K562 (cell line): ENCODE data around the gene RSU1. TPM values are rescaled to one million over a fixed set of nuclear protein-coding genes. Genes with fewer than 3 reads are reported as not detected.

Experiments
- ATAC-seq: fragments of 200-7000 bp; cut with Tn5 transposase; 3 replicates; pipeline ENCODE4 v1.9.1; 2020; ENCODE audit warnings: moderate library complexity
- BruUV-seq: library from RNA; stranded (reverse); fragments of 400-500 nt; replicated peaks from 2 replicates; lab custom pipeline; 2021; lab: Mats Ljungman, UMichigan
- CTCF ChIA-PET: fragments of 300-600 bp; formaldehyde crosslinking; extraction: SDS; loops from one replicate; lab custom pipeline; 2021; ENCODE audit warnings: low intra/inter-chr PET ratio; lab: Yijun Ruan, JAX
- POLR2A ChIA-PET: fragments of 300-600, 350-650 bp; sonication (Branson Sonifier 250); formaldehyde crosslinking; extraction: SDS; loops from one replicate; lab custom pipeline; 2021; ENCODE audit warnings: antibody characterized with exemption, inconsistent platforms; lab: Yijun Ruan, JAX
- DNase-seq, 4 experiments: peaks; one replicate each; pipeline versions ENCODE4 v3.0.0 to v3.0.0-alpha.2; 2011 to 2018; ENCODE audit warnings: low spot score in 3 of 4, mixed read lengths in 3 of 4; ENCODE audit errors: extremely low read depth in 1 of 4
- FAIRE-seq: peaks from 2 replicates; lab custom pipeline; 2011; peaks lifted over from hg19 to GRCh38; lab: Jason Lieb, UNC
- H2AFZ ChIP-seq: 2 replicates; pipeline ENCODE4 v1.6.0; 2011; ENCODE audit warnings: low read depth, low read length, control low read depth, inconsistent platforms
- H3K27ac ChIP-seq: fragments of 200-600 bp; 3 replicates; pipeline ENCODE4 v1.8.0; 2011; ENCODE audit warnings: low read depth, mild to moderate bottlenecking, control low read depth, inconsistent platforms, low read length, moderate library complexity, mixed read lengths; ENCODE audit errors: extremely low read depth
- H3K27me3 ChIP-seq, 2 experiments: fragments of 300-600 bp in 1 of 2; 2 replicates in 1 of 2; 3 replicates in 1 of 2; pipeline versions ENCODE4 v1.6.0 to v1.8.0; 2011; ENCODE audit warnings: inconsistent platforms in 2 of 2, low read length in 2 of 2, mild to moderate bottlenecking in 1 of 2, mixed read lengths in 1 of 2, moderate library complexity in 1 of 2; ENCODE audit not compliant: control insufficient read depth in 2 of 2, insufficient read depth in 2 of 2
- H3K36me3 ChIP-seq: fragments of 300-600 bp; 3 replicates; pipeline ENCODE4 v1.8.0; 2011; ENCODE audit warnings: mild to moderate bottlenecking, low read length, inconsistent platforms; ENCODE audit not compliant: control insufficient read depth, insufficient read depth
- H3K4me1 ChIP-seq, 2 experiments: fragments of 200-600 bp in 1 of 2; replicated peaks in 1 of 2; 2 replicates in 1 of 2; 3 replicates in 1 of 2; pipeline versions ENCODE4 v1.5.1 to v1.8.0; 2011; ENCODE audit warnings: inconsistent platforms in 2 of 2, low read length in 2 of 2, mild to moderate bottlenecking in 1 of 2, mixed read lengths in 1 of 2, moderate library complexity in 1 of 2; ENCODE audit not compliant: control insufficient read depth in 2 of 2, insufficient read depth in 2 of 2
- H3K4me2 ChIP-seq: 2 replicates; pipeline ENCODE4 v1.6.1; 2011; ENCODE audit warnings: low read length, control low read depth, inconsistent platforms, mixed read lengths; ENCODE audit not compliant: insufficient read depth
- H3K4me3 ChIP-seq: fragments of 200-600 bp; sonication (generic), shearing (Covaris generic); 2 replicates; pipeline ENCODE4 v1.5.1; 2016; ENCODE audit warnings: control low read depth, inconsistent platforms
- H3K79me2 ChIP-seq: fragments of 200-600 bp; 3 replicates; pipeline ENCODE4 v1.8.0; 2011; ENCODE audit warnings: low read length, inconsistent platforms; ENCODE audit not compliant: control insufficient read depth, insufficient read depth
- H3K9ac ChIP-seq, 2 experiments: 2 replicates each; pipeline versions ENCODE4 v1.6.0 to v1.6.1; 2011; ENCODE audit warnings: low read depth in 2 of 2, low read length in 2 of 2, control low read depth in 1 of 2, inconsistent platforms in 1 of 2, mild to moderate bottlenecking in 1 of 2, mixed read lengths in 1 of 2; ENCODE audit not compliant: insufficient read depth in 1 of 2
- H3K9me1 ChIP-seq: one replicate; pipeline ENCODE4 v1.6.0; 2011; ENCODE audit warnings: inconsistent platforms, mild to moderate bottlenecking, low read length, moderate library complexity; ENCODE audit not compliant: control insufficient read depth, insufficient read depth
- H3K9me3 ChIP-seq: replicated peaks from 2 replicates; pipeline ENCODE4 v1.5.1; 2011; ENCODE audit warnings: low read depth, low read length, inconsistent platforms; ENCODE audit not compliant: control insufficient read depth, insufficient read depth
- H4K20me1 ChIP-seq: replicated peaks from 2 replicates; pipeline ENCODE4 v1.6.1; 2011; ENCODE audit warnings: low read length, inconsistent platforms, mixed read lengths; ENCODE audit not compliant: control insufficient read depth, insufficient read depth
- C11orf30 ChIP-seq: fragments of 450-650 bp; IDR thresholded peaks from 2 replicates; pipeline ENCODE4 v1.6.1; 2016; ENCODE audit warnings: low read depth, mild to moderate bottlenecking
- CGGBP1 ChIP-seq: fragments of 250-450 bp; sonication (Bioruptor Pico); IDR thresholded peaks from 2 replicates; pipeline ENCODE4 v1.9.0; 2021; ENCODE audit warnings: mild to moderate bottlenecking
- CREB3L1 ChIP-seq: fragments of 450-650 bp; IDR thresholded peaks from 2 replicates; pipeline ENCODE4 v1.6.1; 2014; ENCODE audit warnings: low read depth, mild to moderate bottlenecking, moderate library complexity, borderline replicate concordance
- DLX4 ChIP-seq: fragments of 250-450 bp; sonication (Bioruptor Pico); IDR thresholded peaks from 2 replicates; pipeline ENCODE4 v1.6.1; 2021; ENCODE audit warnings: mild to moderate bottlenecking
- HBP1 ChIP-seq: fragments of 450-650 bp; formaldehyde crosslinking; IDR thresholded peaks from 2 replicates; pipeline ENCODE4 v1.4.0; 2022; ENCODE audit warnings: missing genetic modification characterization
- HLTF ChIP-seq: fragments of 450-650 bp; IDR thresholded peaks from 2 replicates; pipeline ENCODE4 v1.6.1; 2016
- HMGXB4 ChIP-seq: sonication (generic); formaldehyde crosslinking; IDR thresholded peaks from 2 replicates; pipeline ENCODE4 v1.8.1; 2023; ENCODE audit warnings: mild to moderate bottlenecking, missing genetic modification reagents
- POLR2A ChIP-seq: fragments of 450-650 bp; conservative IDR thresholded peaks from 2 replicates; pipeline ENCODE4 v1.6.1; 2016
- RBM14 ChIP-seq: fragments of 200-400 bp; formaldehyde crosslinking; IDR thresholded peaks from 2 replicates; pipeline ENCODE4 v1.6.1; 2018; ENCODE audit warnings: low read depth, mild to moderate bottlenecking, low read length, moderate library complexity, borderline replicate concordance; ENCODE audit not compliant: insufficient read depth
- WGBS: fragments of 100-300 bp; shearing (Covaris generic); methylation state at CpG from one replicate; pipeline ENCODE4 v1.1.6; 2016; ENCODE audit warnings: low coverage, mixed read lengths; ENCODE audit not compliant: insufficient coverage; ENCODE audit errors: missing lambda C conversion rate; 5-methylcytosine and 5-hydroxymethylcytosine counted together
- in situ Hi-C: fragments of 300-500 bp; cut with MboI; formaldehyde crosslinking; loops from 4 replicates; pipeline ENCODE4 v1.15.0; 2018; ENCODE audit warnings: inconsistent platforms, mixed read lengths
- intact Hi-C: fragments of 100-400 bp; cut with micrococcal nuclease; formaldehyde crosslinking; loops from 2 replicates; pipeline ENCODE4 v1.14.2; 2022
- polyA plus RNA-seq, 8 experiments: library from polyadenylated mRNA; depleted of rRNA in 4 of 8; stranded (reverse) in 5 of 8; unstranded in 3 of 8; fragments of >200 nt; fragmentation: Nextera tagmentation in 2 of 8; fragmentation: Illumina TruSeq in 1 of 8; extraction: Ambion mirVana in 2 of 8; extraction: Trizol in 1 of 8; gene quantifications; 2 replicates each; pipeline versions ENCODE4 v1.2.1 to v1.2.3, GENCODE V29; 2011 to 2014; ENCODE audit warnings: inconsistent platforms in 1 of 8, missing spikeins in 1 of 8
- total RNA-seq, 7 experiments: library from RNA; depleted of rRNA in 6 of 7; stranded (reverse); fragments of >200 nt in 6 of 7; fragmentation: Illumina TruSeq in 2 of 7; extraction: Trizol in 2 of 7; gene quantifications; 2 replicates each; pipeline versions ENCODE4 v1.2.1 to v1.2.3, GENCODE V29; 2011 to 2021; ENCODE audit warnings: low replicate concordance in 1 of 7

Gene RSU1
- total and polyA plus RNA-seq, 9 of the 15 experiments (the other 6 are each of a cell fraction or from before 2014, with no cell fraction given): 18.8 to 67.3 (median 31.5) TPM

GRCh38 chr10:16603308-16603707, 213.9 kb downstream of the RSU1 start:
- 0% methylated on average over 2 of the region's 2 CpGs for WGBS
- Histone ChIP-seq H3K4me3 (no peak overlapping the region), H3K9me1 (no peaks in the 10 kb centered on the region), H3K9ac (no peak overlapping the region), H3K4me2 (no peak overlapping the region), H3K27ac (no peak overlapping the region), H3K9me3 (no peaks in the 10 kb centered on the region), H3K79me2 (no peaks in the 10 kb centered on the region), H2AFZ (no peak overlapping the region), H4K20me1 (peaks cover 12% of the 10 kb centered on the region; the same call in 1 of the 2 replicates), H3K27me3 (peaks cover 0 to 18% of the 10 kb centered on the region in 2 experiments; a peak in 1 of 5 replicates), H3K4me1 (no peaks in the 10 kb centered on the region), H3K36me3 (no peaks in the 10 kb centered on the region)
- DNase-seq (no peak), ATAC-seq (no peak), FAIRE-seq (no peak)
- ChIA-PET POLR2A (no interaction called here), CTCF (no interaction called here)
- in situ Hi-C loops (no loop called here), intact Hi-C loops (no loop called here)
- TF ChIP-seq HMGXB4 (CRISPR knock-in tag): no peak
- TF ChIP-seq HLTF: no peak
- TF ChIP-seq CREB3L1: no peak
- TF ChIP-seq POLR2A: no peak
- no peak for TF ChIP-seq CGGBP1 (CRISPR knock-in tag)
- TF ChIP-seq RBM14: no peak
- TF ChIP-seq C11orf30: no peak
- no peak for TF ChIP-seq HBP1 (CRISPR knock-in tag)
- no peak for TF ChIP-seq DLX4 (CRISPR knock-in tag)
- BruUV-seq: no TSS peak
